ENCODE measurements around the gene LRRC45.
"Not testable (repeated sequence)": the region's sequence is repeated elsewhere in the genome, so short reads cannot be mapped to it uniquely, and the experiment has no call there.

Gene LRRC45

DNA sequence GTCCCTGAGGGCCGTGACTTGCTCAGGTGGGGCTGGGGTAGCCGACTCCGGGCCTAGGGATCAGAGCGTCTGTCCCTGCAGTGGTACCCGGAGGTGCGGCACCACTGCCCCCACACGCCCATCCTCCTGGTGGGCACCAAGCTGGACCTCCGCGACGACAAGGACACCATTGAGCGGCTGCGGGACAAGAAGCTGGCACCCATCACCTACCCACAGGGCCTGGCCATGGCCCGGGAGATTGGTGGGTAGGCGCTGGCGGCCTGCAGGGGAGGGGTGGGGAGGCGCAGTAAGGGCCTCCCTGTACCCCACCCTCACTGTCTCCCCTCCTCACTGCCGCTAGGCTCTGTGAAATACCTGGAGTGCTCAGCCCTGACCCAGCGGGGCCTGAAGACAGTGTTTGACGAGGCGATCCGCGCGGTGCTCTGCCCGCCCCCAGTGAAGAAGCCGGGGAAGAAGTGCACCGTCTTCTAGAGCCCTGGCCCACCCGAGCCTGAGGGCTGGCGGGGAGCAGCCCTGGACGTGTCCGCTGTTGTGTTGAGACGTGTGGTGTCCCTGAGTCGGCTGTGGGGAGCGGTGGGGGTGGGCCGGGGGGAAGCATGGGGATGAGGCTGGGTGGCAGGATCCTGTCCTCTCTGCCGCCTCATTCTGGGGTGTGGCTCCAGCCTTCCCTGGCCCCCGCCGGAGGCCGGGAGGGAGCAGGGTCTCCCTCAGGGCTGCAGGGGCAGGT lies 10.4 kb downstream of the LRRC45 start:
- DNase-seq (ENCODE audit: low read depth in 2 of 2, low spot score in 1 of 2) = no peak

DNA sequence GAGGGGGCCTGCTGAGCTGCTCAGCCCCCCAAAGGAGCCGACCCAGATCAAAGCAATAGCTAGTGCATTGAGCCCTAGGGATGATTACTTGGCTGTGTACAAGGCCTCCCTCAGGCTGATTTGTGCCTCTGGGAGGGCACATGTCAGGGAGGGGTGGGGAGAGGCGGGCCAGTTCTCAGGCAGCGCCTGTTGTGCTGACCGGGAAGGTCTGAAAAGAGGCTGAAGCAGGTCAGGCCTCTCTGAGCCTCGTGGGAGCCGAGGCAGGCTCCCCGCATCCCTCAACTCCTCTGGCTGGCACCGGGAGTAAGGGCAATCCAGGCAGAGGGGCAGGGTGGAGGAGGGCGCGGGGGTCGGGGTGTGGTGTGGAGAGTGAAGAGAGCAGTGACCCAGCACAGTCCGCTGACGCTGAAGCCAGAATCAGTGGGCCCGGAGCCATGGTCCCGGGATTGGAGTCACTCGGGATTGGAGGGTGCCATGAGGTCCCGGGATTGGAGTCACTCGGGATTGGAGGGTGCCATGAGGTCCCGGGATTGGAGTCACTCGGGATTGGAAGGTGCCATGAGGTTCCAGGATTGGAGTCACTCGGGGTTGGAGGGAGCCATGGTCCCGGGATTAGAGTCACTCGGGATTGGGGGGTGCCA lies 11.4 kb downstream of the LRRC45 start:
- no peak for DNase-seq (ENCODE audit: low read depth in 2 of 2, low spot score in 1 of 2)

DNA sequence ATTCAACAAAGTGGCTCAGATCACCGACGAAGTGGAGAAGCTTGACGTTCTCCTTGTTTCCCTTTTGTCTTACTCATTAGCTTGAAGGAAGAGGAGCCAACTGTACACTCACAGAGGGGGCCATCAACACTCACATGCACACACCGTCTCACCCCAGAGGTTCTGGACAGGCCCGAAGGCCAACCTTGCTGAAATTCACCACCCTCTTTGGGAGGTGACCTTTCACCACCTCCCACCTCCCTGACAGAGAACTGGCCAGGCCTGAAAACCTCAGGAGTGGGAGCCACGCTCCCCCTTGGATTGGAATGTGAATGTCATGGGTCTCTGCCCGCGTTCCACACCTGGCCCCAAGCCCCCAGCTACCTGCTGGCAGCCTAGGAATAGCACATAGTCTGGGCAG lies 12.4 kb downstream of the LRRC45 start:
- no peak for DNase-seq (ENCODE audit: low read depth in 2 of 2, low spot score in 1 of 2)

DNA sequence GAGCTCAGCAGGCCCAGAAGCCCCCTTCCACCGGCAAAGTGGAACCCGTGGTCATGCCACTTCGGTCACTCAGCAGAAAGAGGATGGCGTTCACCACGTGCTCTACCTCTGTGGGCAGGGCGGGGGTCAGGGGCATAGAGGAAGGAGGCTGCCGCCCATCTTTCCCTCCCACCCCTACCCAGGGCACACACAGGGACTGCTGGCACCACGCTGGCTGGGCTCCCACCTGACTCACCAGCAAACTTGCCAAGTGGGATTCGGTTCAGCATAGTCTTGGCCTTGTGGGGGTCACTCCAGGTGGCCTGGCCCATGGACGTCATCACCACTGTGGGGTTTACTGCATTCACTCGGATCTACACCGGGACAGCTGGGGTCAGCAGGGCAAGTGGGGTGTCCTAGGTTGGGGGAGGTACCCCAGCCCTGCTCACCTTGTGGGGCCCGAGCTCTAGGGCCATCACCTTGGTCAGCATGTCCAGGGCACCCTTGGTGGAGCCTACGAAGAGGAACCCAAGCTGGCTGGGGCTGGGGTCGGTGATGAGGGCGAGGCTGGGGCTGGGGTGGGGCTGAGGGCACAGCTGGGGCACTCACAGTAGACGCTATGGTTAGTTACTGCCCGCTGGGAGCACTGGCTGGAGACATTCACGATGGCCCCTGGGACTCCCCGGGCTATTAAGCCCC lies 13.0 kb downstream of the LRRC45 start:
- DNase-seq (ENCODE audit: low read depth in 2 of 2, low spot score in 1 of 2) = no peak

- DNase-seq (ENCODE audit: low read depth in 2 of 2, low spot score in 1 of 2) = no peak
These were observed 13.6 kb downstream of the LRRC45 start for GRCh38 chr17:82036634-82037091.

GRCh38 chr17:82037092-82037888 lies 14.2 kb downstream of the LRRC45 start, which contains the start of gene DCXR:
DCXR (minus strand) TSS chr17:82037697; CDS start chr17:82037682, 15 bp downstream.
- DNase-seq (ENCODE audit: low read depth in 2 of 2, low spot score in 1 of 2) = peak; percentile 82 to 90

GRCh38 chr17:82037889-82038195 lies 14.7 kb downstream of the LRRC45 start:
- DNase-seq (ENCODE audit: low read depth in 2 of 2, low spot score in 1 of 2) = no peak

- not testable (repeated sequence) for DNase-seq (ENCODE audit: low read depth in 2 of 2, low spot score in 1 of 2)
These were observed 15.8 kb downstream of the LRRC45 start for GRCh38 chr17:82038796-82039409.

GRCh38 chr17:82039695-82040299 lies 16.7 kb downstream of the LRRC45 start:
- DNase-seq (ENCODE audit: low read depth in 2 of 2, low spot score in 1 of 2) = no peak

DNA sequence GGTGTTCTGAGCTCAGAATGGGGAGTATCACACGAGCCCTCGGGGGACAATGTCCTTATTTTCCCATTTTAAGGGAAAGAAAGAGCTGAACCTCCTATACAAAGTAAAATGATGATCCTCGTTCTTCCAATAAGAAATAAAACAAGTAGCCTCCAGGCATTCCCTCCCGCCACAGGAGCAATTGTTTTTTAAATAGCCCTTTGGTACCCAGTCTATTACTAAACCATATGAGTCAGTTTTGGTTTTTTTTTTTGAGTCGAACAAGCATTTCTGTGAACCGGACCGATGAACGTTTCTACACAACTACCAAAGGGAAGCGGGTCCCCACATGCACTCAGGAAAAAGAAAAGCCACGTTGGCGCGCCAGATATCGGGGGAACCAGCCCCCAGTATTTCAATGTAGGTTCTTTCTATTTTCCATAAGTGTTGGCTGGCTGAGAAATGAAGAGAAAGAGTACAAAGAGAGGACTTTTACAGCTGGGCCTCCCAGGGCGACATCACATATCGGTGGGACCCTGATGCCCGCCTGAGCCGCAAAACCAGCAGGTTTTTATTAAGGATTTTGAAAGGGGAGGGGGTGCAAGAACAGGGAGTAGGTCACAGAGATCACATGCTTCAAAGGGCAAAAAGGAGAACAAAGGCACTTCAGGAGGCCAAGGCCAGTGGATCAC lies 18.2 kb downstream of the LRRC45 start:
- DNase-seq (ENCODE audit: low read depth in 2 of 2, low spot score in 1 of 2) = no peak

- no peak for DNase-seq (ENCODE audit: low read depth in 2 of 2, low spot score in 1 of 2)
These were observed 19.5 kb downstream of the LRRC45 start for GRCh38 chr17:82042649-82043048.

DNA sequence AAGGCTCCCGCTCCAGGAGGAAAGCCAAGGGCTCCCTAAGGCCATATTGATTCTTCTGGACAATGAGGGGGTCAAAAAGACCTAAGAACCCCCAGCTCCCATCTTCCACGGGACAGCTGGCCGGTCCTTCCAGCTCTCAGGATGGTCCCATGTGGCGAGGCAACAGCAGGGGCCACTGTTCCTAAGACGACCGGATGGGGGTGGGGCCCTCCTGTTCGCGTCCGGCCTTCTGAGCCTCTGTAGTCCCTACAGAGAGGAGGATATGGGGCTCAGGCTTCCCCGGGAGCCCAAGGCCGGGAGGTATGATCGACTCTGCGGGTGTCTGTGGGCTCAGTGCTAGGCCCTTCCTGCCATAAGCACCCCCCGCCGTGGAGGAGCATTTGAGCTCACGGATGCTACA lies 20.4 kb downstream of the LRRC45 start:
- DNase-seq (ENCODE audit: low read depth in 2 of 2, low spot score in 1 of 2) = no peak

- DNase-seq (ENCODE audit: low read depth in 2 of 2, low spot score in 1 of 2) = no peak
These were observed 22.9 kb downstream of the LRRC45 start for GRCh38 chr17:82045936-82046484.

DNA sequence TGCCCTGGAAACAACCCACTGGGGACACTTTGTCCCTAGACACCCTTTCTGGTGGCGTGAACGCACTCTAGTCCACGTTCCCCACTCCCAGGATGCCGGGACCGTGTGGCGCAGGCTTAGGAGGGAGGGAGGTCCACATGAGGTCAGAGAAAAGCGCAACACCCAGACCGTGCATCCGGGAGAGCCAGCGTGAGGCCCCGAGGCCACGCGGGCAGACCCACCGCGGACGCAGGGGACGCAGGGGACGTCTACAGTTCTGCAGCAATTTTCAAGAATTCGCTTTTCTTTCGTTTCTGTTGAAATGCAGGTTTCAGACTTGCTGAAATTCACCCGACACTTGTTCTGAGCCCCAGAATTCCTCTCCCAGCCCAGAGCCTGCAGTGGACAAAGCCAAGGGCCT lies 23.8 kb downstream of the LRRC45 start:
- no peak for DNase-seq (ENCODE audit: low read depth in 2 of 2, low spot score in 1 of 2)

GRCh38 chr17:82047379-82047778 lies 24.3 kb downstream of the LRRC45 start:
- no peak for DNase-seq (ENCODE audit: low read depth in 2 of 2, low spot score in 1 of 2)

DNA sequence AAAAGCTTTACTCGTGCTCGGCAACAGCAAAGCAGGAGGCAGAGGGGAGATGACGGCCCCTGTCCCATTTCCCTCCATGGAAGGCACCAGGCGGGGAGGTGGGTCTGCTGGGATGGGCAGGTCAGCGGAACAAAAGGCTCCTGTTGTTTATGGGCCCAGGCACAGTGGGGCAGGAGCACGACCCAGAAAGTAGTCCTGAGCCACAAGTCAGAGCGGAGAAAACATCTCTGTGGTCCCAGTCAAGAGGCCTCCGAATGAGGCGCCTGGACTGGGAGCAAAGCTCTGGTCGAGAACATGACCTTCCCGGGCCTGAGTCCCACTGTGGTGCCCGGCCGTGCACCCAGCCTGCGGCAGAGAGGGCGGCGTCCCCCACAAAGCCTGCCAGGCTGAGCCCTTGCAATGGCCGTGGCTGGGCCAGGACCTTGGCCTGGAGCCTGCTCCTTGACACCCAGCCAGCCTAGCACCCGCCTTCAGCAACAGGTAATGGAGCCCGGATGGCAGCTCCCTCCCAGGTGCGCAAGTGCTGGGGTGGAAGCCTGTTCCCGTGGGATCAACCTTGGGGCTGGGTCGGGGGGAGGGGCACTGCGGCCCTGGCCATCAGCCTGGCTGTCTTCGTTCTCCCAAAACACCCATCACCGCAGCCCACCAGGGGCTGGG lies 24.9 kb downstream of the LRRC45 start:
- no peak for DNase-seq (ENCODE audit: low read depth in 2 of 2, low spot score in 1 of 2)

GRCh38 chr17:82048571-82048971 lies 25.5 kb downstream of the LRRC45 start:
- no peak for DNase-seq (ENCODE audit: low read depth in 2 of 2, low spot score in 1 of 2)

DNA sequence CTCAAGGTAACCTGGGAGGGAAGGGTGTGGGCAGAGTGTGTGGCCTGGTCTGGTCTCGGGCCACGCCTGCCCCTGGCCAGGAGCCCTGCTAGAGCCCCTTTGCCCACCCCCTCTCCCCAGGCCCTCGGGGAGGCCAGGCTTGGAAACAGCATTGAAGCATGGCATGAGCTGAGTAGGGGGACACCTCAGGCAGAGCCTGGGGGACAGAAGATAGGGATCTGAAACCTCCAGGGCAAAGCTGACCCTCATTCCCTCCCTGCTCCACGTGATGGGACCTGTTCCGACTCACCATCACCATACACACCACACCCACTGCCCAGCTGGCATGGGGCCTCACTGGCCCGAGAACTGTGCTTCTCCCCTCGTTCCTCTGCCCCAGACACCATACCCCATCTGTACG lies 26.0 kb downstream of the LRRC45 start:
- DNase-seq (ENCODE audit: low read depth in 2 of 2, low spot score in 1 of 2) = no peak

DNA sequence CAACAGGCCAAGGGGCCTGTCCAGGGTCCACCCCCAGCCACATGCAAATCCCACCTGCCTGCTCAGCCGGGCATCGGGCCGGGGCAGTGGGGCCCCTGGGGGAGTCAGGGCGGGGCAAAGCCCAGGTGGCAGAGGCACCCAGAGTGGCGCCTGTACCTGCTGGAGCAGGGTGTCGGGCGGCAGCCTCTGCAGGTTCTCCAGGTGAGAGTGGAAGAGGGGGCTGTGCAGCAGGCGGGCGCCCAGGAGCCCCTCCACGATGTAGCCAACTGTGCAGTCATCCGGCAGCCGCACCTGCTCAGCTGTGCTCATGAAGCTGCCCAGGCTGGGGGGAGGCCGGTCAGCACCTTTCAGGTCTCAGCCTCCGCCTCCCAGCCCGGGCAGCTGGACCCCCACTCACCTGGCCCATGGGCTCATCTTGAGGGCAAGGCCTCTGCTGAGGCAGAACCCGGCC lies 26.4 kb downstream of the LRRC45 start:
- DNase-seq (ENCODE audit: low read depth in 2 of 2, low spot score in 1 of 2) = no peak

Measured in stimulated activated CD8-positive, alpha-beta memory T cell treated with anti-CD3 and anti-CD28 coated beads, Interleukin-4, amount 100 ng/mL, for 1 hour (primary cell).